MG63 (cell line): Measurements from ENCODE around the gene GPR82. TPM values are rescaled to one million over a fixed set of nuclear protein-coding genes. Genes with fewer than 3 reads are reported as not detected.
"Not testable (repeated sequence)": the region's sequence is repeated elsewhere in the genome, so short reads cannot be mapped to it uniquely, and the experiment has no call there.

Experiments used
- DNase-seq: peaks from one replicate; pipeline ENCODE4 v3.0.0-alpha.2; 2020
- H3K27me3 ChIP-seq: fragments of 250-450 bp; sonication (Bioruptor Pico); 2 replicates; pipeline ENCODE4 v1.5.1; 2020; ENCODE audit warnings: mild to moderate bottlenecking, moderate library complexity
- H3K36me3 ChIP-seq: fragments of 250-450 bp; sonication (Bioruptor Pico); 2 replicates; pipeline ENCODE4 v1.5.1; 2020; ENCODE audit warnings: mild to moderate bottlenecking, moderate library complexity
- H3K4me3 ChIP-seq: fragments of 250-450 bp; sonication (Bioruptor Pico); 2 replicates; pipeline ENCODE4 v1.5.1; 2020; ENCODE audit warnings: mild to moderate bottlenecking, moderate library complexity
- H3K9me3 ChIP-seq: fragments of 250-450 bp; sonication (Bioruptor Pico); 2 replicates; pipeline ENCODE4 v1.5.1; 2020; ENCODE audit warnings: mild to moderate bottlenecking, moderate library complexity
- total RNA-seq: library from RNA; depleted of rRNA; stranded (reverse); fragments of >200 nt; shearing (Covaris generic); gene quantifications from 2 replicates; pipeline ENCODE4 v1.2.3, GENCODE V29; 2014; ENCODE audit warnings: low replicate concordance

The GPR82 gene
- total RNA-seq, 1 experiment from 2014 or later = not detected

DNA sequence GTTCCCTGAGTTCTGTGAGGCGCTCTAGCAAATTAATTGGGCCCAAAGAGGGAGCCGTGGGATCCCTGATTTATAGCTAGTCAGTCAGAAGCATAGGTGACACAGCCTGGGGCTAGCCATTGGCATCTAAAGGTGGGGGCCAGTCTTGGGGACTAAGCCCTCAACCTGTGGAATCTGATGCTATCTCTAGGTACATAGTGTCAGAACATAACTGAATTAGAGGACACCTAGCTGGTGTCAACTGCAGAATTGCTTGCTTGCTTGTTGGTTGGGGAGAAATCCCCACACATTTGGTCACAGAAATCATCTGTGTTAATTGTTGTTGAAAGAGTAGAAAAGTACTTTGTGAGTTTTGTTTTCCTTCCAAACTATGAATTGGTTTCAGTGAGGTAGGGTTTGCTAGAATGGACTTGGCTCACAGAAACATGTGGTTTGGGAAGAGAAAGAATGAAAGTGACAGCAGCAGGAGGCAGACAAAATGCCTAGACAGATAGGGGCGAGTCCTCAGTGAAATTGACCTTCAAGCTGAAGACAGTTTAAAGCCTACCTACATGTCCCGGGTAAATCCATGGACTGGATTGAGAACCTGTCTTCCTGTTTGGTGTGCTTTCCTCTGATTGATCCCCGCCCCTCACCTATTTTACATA is 12.8 kb upstream of the GPR82 start:
- DNase-seq = no peak
- Histone ChIP-seq H3K9me3 (no peaks in the 10 kb centered on the region), H3K4me3 (no peak overlapping the region), H3K36me3 (no peaks in the 10 kb centered on the region), H3K27me3 (no peaks in the 10 kb centered on the region)

DNA sequence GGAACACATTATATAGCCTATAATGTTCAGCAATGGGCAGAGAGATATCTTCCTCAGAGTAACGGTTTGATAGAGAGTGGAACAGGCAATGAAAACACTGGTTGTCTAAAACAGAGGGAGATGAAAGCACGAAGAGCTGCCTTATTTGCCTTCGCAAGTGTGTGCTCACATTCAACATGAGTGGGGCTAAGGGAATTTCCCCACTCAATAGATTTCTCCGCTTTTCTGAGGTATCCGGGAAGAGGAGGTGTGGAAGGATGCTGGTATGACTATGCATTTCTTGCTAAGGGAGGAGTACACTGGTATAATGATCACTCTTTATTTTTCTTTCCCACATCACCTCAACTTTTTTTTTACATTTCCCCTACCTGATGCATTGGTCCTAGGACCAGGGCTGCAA is 7.8 kb upstream of the GPR82 start:
- Histone ChIP-seq H3K9me3 (no peaks in the 10 kb centered on the region), H3K4me3 (no peak overlapping the region), H3K27me3 (no peaks in the 10 kb centered on the region), H3K36me3 (no peaks in the 10 kb centered on the region)
- DNase-seq = no peak

DNA sequence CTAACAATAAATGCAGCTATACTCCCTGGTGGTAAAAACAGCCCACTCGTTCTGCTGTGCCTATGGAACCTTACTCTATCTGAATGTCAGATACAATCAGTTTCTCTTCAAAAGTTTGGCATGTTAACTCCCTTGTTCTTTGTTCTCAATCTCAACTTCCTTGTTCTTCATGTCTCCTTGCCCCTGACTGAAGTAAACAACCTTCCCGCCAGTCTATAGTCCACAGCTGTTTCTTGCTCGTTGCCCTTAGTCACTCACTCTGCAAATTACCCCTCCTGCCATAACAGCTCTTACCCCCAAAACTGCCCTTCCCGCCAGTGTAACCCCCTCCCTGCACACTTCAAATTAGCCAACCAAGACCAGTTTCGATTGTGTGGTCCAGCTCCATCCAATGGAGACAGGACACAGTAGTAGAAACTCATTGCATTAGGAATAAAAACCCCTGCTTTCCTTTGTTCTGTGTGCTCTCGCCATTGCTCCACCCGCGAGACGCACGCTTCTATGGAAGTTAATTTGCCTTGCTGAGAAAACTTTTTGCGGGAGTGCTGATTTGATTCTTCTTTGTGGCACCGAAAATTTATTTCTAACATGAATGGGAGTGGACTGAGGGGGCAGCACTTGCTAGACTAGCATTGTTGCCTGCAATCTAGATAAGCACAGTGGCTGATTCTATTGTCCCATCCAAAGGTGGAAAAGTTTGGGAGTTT is 7.1 kb upstream of the GPR82 start:
- no peaks in the 10 kb centered on the region for H3K9me3 ChIP-seq
- DNase-seq = no peak
- H3K27me3 ChIP-seq = no peaks in the 10 kb centered on the region
- H3K36me3 ChIP-seq = no peaks in the 10 kb centered on the region
- no peak overlapping the region for H3K4me3 ChIP-seq

DNA sequence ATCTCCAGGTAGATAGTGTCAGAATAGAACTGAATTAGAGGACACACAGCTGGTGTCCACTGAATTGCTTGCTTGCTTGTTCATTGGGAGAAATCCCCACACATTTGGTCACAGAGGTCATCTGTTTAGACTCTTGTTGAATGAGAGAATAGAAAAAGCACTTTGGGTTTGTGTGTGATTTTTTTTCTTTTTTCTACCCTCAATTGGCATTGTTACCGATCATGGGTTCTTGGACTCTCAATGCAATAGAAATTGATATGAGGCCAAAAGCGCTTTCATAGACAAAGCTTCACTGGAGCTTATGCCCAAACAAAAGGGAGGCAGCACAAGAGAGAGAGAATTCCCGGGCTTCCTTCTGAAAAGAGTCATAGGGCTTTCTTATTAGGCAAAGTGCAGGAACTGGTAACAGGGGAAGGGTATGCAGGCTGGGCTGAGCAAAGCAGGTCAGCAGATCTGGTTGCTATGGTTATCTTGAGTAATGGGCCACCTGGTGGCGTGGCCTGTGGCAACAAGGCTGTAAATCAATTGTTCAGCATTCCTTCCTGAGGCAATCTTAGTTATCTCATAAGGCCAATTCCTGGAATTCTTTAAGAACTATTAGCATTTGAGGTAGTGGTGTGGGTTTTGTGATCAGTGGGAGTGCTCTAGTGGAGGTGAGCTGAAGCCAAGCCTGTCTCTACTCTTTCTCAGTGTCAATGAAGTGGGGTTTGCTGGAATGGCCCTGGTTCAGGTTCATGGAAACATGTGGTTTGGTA is 5.3 kb upstream of the GPR82 start:
- Histone ChIP-seq H3K36me3 (no peaks in the 10 kb centered on the region), H3K27me3 (no peaks in the 10 kb centered on the region), H3K9me3 (no peaks in the 10 kb centered on the region), H3K4me3 (no peak overlapping the region)
- DNase-seq = no peak

DNA sequence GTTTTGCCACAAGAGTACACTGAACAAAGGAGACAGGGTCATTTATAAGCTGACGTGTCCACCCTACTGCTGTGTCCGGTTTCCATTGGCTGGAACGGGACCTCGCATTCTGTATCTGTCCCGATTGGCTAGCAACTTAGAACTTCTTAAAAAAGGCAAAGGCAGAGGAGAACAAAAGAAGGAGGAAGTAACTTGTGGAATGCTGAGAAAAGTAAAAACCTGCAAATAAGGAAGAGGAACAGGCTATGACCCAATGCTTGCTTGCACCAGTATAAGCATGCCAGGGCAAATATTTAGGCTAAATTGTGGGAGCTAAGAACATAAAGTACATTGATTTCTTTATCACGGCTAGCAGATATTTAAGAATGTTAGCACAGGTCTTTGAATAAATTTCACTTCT is 4.4 kb upstream of the GPR82 start:
- not testable (repeated sequence) for H3K36me3 ChIP-seq, H3K4me3 ChIP-seq, DNase-seq, H3K9me3 ChIP-seq, H3K27me3 ChIP-seq

DNA sequence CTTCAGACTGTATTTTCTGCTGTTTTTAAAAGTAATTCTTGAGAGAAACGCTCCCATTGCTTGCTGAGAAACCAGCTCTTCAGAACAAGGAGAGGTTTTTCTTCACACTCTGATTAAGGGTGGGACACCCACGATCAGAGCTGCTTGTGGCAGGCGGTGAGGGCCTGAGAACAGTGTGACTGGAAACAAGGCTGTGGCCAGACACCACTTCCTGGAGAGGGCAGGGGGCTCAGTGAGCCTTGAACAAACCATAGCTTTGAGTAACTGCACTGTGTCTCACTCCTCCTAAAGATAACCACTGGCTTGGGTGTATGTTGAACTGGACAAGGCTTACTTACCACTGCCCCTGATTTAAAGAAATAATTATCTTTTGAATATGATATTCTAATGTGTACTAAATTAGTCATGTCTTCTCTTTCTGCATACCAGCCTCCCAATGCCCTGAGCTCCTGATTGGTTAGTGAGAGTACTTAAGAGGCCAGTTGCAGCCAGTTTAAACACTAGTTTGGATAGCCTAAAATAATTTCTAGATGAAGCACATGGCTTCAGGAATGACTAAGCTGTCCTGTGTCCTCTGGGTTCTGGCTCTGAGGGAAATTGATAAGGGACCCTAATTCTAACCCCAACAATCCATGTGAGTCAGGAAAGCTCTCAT is 3.7 kb upstream of the GPR82 start:
- no peaks in the 10 kb centered on the region for H3K9me3 ChIP-seq
- no peaks in the 10 kb centered on the region for H3K36me3 ChIP-seq
- H3K27me3 ChIP-seq = no peaks in the 10 kb centered on the region
- no peak for DNase-seq
- H3K4me3 ChIP-seq = no peak overlapping the region

DNA sequence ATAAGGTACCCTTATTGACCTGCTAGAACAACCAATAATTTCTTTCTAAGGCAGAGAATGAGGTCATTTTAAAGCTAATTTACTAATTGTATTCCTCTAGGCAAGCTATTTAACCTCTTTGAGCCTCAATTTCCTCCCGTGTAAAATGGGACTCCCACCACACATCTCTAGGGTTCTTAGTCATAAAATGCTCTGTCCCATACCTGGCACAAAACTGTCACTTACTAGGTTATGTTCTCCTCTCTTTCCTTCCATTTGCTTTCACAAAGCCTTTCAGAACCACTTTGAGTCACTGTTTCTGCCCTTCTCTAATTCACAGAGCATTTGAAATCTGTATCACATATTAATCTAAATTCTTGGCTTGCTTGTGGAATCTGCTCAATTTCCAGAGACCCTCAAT is 2.4 kb upstream of the GPR82 start:
- H3K9me3 ChIP-seq = no peaks in the 10 kb centered on the region
- H3K27me3 ChIP-seq = no peaks in the 10 kb centered on the region
- no peak overlapping the region for H3K4me3 ChIP-seq
- H3K36me3 ChIP-seq = no peaks in the 10 kb centered on the region
- no peak for DNase-seq

DNA sequence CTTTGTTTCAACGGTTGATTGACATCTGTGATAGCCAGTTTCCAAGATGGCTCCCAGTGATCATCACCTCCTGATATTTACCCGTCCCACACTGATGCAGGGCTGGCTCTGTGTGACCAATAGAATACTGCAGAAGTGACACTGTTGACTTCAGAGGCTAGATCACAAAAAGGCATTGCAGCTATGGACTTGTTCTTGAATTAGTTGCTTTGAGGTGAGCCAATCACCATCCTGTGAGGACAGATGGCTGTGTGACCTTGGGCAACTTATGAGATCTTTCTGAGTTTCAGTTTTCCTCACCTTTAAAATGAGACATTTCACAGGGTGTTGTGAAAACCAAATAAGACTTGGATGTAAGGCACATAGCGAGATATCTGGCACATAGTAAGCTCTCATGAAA is 1.8 kb upstream of the GPR82 start:
- Histone ChIP-seq H3K36me3 (no peaks in the 10 kb centered on the region), H3K4me3 (no peak overlapping the region), H3K9me3 (no peaks in the 10 kb centered on the region), H3K27me3 (no peaks in the 10 kb centered on the region)
- no peak for DNase-seq

DNA sequence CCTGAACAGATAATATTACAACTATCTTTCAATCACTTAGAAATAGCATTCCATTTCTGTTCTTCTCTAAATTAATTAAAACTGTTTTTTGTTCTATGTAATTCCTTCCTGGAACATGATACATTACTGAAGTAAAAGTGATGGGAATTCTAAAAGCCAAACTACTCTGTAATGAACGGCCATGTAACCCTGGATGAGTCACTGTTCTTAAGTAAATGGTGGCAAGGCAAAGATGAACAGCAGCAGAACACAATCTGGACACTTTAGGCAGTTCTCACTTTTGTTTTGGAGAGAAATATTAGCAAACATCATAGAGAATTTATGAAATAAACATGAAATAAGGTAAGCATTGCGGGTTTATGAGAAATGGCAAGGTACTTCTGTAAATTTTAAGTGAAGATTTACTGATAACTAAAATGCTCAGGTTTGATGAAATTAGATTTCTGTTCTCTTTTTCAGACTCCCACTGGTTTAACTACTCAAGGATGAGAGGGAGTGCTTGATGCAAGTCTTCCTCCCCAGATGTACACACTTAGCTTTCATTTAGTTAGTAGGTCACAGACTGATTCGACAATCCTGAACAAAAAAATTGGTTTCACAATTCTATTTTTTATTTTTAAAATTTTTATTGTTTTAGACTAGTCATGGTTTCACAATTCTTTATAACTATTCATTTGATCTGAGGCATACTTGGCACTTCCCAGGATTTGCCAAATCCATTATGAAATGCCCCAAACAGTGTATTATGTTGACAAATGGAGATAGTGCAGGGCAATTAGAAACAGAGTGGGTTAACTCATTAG is 964 bp upstream of the GPR82 start:
- Histone ChIP-seq H3K27me3 (no peaks in the 10 kb centered on the region), H3K4me3 (no peak overlapping the region), H3K9me3 (no peaks in the 10 kb centered on the region), H3K36me3 (no peaks in the 10 kb centered on the region)
- DNase-seq = no peak

DNA sequence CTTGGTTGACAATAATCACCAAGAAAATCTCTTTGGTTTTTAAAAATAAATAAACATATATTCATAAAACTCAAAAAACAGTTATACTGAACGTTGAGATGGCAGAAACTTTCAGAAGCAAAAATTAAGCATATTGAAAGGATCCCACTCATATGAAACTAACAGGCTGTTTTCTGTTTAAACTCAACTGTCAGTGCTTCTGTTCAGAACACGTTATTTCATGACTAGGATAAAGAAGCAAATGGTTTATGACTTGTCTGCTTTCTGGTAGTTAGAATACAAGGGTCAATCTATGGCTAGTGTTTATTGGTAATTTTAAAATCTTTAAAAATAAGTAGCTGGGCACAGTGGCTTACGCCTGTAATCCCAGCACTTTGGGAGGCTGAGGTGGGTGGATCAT is 4.1 kb downstream of the GPR82 start:
- DNase-seq = no peak
- Histone ChIP-seq H3K4me3 (no peak overlapping the region), H3K27me3 (no peaks in the 10 kb centered on the region), H3K9me3 (no peaks in the 10 kb centered on the region), H3K36me3 (no peaks in the 10 kb centered on the region)

DNA sequence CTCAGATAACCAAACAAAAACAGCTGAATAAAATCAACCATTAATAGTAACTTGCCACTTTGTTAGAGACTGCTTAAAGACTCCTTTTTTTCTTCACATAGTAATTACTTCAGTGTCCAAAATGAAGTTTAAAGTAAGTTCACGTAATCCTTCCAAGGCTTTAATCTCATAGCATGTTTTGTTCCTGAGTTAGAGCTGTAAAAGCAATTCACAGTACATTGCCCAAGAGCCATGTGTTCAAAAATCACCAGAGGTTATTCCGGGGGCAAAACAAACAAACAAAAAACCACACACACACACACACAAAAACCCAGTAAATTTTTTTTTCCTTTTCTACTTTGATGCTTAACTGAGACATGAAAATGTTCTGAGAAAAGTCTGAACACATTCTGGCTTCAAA is 6.1 kb downstream of the GPR82 start:
- DNase-seq = no peak
- Histone ChIP-seq H3K27me3 (no peaks in the 10 kb centered on the region), H3K9me3 (no peaks in the 10 kb centered on the region), H3K4me3 (no peak overlapping the region), H3K36me3 (no peaks in the 10 kb centered on the region)

DNA sequence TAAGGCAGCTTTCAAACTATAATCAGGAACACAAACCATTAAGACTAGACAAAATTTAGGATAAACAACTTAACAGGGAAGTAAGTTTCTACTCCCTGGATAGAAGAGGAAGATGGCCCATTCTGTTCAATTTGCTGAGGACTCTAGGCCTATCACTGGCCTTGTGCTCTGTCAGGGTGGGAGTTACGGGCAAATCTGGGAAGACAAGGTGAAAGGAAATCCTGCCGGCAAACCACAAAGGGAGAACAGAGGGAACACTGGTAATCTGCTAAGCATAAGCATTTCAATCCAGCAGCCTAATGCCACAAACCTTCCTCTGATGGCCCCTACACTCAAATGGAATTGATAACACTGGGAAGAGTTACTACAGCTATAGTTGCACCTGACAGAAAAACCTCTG is 8.3 kb downstream of the GPR82 start:
- no peaks in the 10 kb centered on the region for H3K27me3 ChIP-seq
- no peak overlapping the region for H3K4me3 ChIP-seq
- DNase-seq = no peak

DNA sequence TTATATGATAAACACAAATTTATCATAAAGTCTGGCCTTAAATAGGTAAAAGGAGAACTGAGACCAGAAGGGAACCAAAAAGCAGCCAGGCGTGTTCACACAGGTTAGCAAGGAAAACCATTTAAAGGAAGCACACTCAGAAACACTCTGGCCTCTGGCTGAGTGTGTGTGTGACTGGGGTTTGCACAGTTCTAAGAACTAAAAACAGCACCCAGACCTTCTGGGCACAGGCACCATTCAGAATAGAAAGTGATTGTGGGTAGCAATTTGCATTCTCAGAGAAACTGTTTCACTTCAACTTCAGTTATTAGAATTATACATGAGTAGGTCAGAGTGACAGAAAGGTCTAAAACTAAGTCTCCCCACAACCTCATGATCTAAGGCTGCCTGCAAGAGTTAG is 10.0 kb downstream of the GPR82 start:
- Histone ChIP-seq H3K4me3 (no peak overlapping the region), H3K9me3 (no peaks in the 10 kb centered on the region)
- no peak for DNase-seq

More for the DNA sequence above, 8.3 kb downstream of the GPR82 start:
- Histone ChIP-seq H3K36me3 (no peaks in the 10 kb centered on the region), H3K9me3 (no peaks in the 10 kb centered on the region)

DNA sequence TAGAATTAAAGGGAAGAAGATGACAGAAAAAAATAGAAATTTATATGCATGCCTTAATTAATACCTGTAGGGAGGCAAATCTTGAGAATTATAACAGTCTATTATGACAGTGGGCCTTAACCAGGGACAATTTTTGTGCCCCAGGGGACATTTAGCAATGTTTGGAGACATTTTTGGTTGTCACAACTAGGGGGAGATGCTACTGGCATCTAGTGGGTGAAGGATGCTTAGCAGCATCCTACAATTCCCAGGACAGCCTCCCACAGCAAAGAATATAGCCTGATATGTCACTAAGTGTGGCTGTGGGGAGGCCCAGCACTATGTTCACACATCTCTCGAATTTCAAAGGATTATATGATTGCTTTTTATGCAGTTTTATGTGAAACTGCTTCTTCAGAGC is 10.5 kb downstream of the GPR82 start:
- no peaks in the 10 kb centered on the region for H3K36me3 ChIP-seq
- no peaks in the 10 kb centered on the region for H3K27me3 ChIP-seq
- H3K9me3 ChIP-seq = no peaks in the 10 kb centered on the region
- H3K4me3 ChIP-seq = no peak overlapping the region
- DNase-seq = no peak

More for the DNA sequence above, 10.0 kb downstream of the GPR82 start:
- H3K36me3 ChIP-seq = no peaks in the 10 kb centered on the region
- H3K27me3 ChIP-seq = no peaks in the 10 kb centered on the region

DNA sequence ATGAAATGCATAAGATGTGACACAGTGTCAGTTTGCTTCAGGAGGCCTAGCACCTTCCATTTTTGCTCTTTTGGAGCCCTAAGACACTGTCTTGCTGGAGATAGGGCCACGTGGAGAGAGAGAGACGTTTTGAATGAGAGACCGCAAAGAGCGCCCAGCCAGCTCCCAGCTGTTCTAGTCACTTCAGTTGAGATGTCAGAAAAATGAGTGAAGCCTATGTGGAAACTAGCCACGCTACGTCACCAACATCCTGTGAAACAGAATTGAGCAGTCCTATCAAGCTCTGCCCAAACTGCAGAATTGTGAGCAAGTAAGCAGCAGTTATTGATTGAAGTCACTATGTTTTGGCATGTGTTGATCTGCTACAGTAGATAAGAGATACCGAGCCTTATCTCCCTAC is 13.1 kb downstream of the GPR82 start:
- DNase-seq = no peak
- H3K9me3 ChIP-seq = no peaks in the 10 kb centered on the region
- no peaks in the 10 kb centered on the region for H3K36me3 ChIP-seq
- H3K27me3 ChIP-seq = no peaks in the 10 kb centered on the region
- no peak overlapping the region for H3K4me3 ChIP-seq

DNA sequence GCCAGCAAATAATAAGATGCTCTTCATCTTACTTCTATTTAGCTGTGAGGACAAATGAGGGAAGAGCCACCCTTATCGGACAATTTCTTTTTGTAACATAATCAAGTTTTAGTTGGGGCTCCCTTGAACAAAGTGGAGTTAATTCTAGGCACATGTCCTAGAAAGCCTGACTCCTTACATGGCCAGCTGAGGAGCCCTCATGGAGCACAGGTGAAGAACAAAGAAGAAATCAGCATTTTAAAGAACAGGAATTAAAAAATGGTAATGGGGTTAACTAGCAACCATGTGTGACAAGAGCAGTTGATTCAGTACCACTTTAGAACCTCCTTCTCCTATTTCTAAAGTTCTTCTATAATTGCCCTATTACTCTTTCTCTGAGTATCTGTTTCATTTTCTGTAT is 15.9 kb downstream of the GPR82 start:
- Histone ChIP-seq H3K9me3 (no peaks in the 10 kb centered on the region), H3K4me3 (no peak overlapping the region), H3K27me3 (no peaks in the 10 kb centered on the region), H3K36me3 (no peaks in the 10 kb centered on the region)
- DNase-seq = no peak

DNA sequence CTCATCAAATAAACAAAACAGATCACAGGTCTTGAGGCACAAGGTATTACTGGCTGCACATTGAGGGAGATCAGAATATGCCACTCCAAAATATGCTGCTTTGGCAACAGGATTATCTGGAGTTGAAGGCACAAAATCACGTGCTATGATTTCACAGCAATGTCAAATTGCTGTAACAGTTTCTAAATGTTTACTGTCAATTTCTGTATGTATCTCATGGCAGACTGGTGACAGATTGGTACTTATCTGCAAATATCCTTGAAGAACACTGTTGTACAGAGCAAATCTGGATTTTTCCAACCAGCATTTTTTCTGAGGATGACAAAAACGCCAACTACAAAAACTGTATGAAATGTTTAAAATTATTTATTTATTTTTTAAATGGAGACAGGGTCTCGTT is 26.7 kb downstream of the GPR82 start:
- no peaks in the 10 kb centered on the region for H3K27me3 ChIP-seq
- no peak for DNase-seq
- H3K36me3 ChIP-seq = no peaks in the 10 kb centered on the region
- H3K4me3 ChIP-seq = no peak overlapping the region
- no peaks in the 10 kb centered on the region for H3K9me3 ChIP-seq
